HT-29 (cell line): ENCODE results near the gene CYP2C9. TPM values are rescaled to one million over a fixed set of nuclear protein-coding genes. Genes with fewer than 3 reads are reported as not detected.

Experiments
- DNase-seq: peaks from one replicate; pipeline ENCODE4 v3.0.0-alpha.2; 2015; ENCODE audit warnings: low spot score
- small RNA-seq: library from RNA; depleted of rRNA; stranded (forward); fragments of <200 nt; gene quantifications from one replicate; pipeline ENCODE3, GENCODE V24; 2014
- total RNA-seq: library from RNA; depleted of rRNA; stranded (reverse); fragments of >200 nt; shearing (Covaris generic); gene quantifications from 2 replicates; pipeline ENCODE4 v1.2.3, GENCODE V29; 2014; rRNA removed

CYP2C9 gene
- total RNA-seq, 1 experiment from 2014 or later, result not detected

DNA sequence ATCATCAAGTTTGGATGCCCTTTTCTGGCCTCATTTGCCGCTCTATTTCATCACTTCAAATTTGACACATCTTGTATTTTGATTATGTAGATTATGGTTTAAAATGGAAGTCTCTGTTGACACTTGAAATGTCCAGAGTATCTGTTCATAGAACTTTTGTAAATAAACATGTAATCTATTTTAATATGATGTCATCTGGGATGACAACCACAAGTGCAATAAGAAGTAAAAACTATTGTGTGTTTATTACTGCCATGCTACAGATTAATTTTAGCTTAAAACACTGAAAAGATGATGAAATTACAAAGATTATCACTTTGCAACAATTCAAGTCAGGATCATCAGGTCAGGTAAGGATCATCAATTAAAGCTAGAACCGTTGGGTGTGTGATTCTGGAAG lies 100.8 kb downstream of the CYP2C9 start:
- no peak for DNase-seq

Small RNAs within 50 kb of the gene (small RNA-seq; reads per million reads assigned to genes)
- not detected for gene CYP2C60P

Other genes starting within 250 kb of the CYP2C9 start
- 0.44 TPM in 1 of 2 replicates, not detected in the other for gene CYP2C19, start 176.0 kb upstream of the CYP2C9 start, total RNA-seq
- gene CYP2C8, start 130.8 kb downstream of the CYP2C9 start, total RNA-seq, result not detected in 2 replicates